Measurements from ENCODE around the gene SH2D2A.
"Not testable (repeated sequence)": the region's sequence is repeated elsewhere in the genome, so short reads cannot be mapped to it uniquely, and the experiment has no call there.

The SH2D2A gene

DNA sequence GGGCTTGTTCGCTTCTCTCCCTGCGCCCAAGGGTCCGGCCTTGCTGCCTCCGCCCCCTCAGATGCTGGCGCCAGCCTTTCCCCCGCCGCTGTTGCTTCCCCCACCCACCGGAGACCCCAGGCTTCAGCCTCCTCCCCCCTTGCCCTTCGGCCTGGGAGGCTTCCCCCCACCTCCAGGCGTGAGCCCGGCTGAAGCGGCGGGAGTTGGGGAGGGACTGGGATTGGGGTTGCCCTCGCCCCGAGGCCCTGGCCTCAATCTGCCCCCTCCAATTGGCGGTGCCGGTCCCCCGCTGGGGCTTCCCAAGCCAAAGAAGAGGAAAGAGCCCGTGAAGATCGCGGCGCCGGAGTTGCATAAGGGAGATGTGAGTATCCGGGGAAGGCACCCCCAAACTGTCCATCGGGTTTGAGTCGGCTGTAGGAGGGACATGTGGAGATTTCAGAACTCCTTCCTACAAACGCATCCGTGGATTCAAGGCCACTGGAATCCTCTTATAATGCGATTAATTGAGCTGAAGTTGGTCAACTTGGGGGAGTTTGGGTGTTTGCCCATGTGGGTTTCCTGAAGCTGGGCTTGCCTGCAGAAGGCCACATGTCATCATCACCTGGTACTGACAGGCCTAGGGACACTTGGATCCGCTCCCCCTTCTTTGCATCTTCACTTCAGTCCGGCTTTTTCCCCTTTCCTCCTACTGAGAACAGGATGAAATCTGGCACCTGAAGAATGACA lies 48.6 kb downstream of the SH2D2A start:
- FAIRE-seq = no peak

- FAIRE-seq = peak; percentile 98
These were observed 49.4 kb downstream of the SH2D2A start, which contains the start of gene PRCC for GRCh38 chr1:156767101-156767878. Gene PRCC, plus strand, starts transcription at chr1:156767535. Its CDS starts 237 bp downstream, at chr1:156767772.

DNA sequence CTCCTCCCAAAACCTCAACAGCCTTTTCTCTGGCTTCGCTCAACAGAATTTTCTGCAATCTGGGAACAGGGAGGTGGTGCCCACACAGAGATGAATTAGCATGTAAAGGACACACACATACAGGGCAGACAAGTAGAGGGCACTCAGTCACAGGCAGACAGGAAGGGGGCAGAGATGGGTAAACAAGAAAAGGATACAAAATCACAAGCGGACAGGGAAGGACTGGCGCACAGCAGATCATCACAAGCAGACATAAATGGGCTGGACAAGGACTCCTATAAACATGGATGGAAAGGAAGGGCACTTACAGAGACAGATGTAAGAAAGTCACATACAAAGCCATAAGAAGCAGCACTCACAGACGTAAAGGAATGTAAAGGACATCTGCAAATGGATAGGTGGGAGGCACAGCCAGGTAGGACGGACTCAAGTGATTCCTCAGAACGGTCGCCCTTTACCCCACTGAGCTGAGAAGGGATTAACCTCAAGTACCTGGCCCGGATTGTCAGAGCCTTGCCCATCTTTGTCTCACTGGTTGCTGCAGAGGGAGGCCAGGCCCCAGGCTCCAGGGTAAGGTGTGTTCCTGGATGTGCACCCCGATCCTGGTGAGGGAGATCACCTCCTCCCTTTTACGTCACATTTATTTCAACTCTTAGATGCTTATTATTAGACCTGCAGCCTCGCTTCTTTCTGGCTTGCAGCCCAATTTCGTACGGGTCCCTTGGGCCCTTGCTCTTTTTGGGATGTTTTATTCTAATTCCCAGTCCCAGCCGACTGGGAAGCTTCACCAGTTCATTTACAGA lies 50.1 kb downstream of the SH2D2A start:
- no peak for FAIRE-seq

- no peak for FAIRE-seq
These were observed 51.0 kb downstream of the SH2D2A start for GRCh38 chr1:156765666-156766065.

DNA sequence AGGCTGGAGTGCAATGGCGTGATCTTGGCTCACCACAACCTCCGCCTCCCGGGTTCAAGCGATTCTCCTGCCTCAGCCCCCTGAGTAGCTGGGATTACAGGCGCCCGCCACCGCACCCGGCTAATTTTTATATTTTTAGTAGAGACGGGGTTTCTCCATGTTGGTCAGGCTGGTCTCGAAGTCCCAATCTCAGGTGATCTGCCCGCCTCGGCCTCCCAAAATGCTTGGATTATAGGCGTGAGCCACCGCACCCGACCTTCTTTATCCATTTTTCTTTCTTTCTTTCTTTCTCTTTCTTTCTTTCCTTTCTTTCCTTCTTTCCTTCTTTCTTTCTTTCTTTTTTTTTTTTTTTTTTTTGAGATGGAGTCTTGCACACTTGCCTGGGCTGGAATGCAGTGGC lies 51.5 kb downstream of the SH2D2A start:
- FAIRE-seq = not testable (repeated sequence)

GRCh38 chr1:156760796-156761104 lies 55.9 kb downstream of the SH2D2A start:
- no peak for FAIRE-seq

- no peak for FAIRE-seq
These were observed 56.4 kb downstream of the SH2D2A start for GRCh38 chr1:156760092-156760795.

DNA sequence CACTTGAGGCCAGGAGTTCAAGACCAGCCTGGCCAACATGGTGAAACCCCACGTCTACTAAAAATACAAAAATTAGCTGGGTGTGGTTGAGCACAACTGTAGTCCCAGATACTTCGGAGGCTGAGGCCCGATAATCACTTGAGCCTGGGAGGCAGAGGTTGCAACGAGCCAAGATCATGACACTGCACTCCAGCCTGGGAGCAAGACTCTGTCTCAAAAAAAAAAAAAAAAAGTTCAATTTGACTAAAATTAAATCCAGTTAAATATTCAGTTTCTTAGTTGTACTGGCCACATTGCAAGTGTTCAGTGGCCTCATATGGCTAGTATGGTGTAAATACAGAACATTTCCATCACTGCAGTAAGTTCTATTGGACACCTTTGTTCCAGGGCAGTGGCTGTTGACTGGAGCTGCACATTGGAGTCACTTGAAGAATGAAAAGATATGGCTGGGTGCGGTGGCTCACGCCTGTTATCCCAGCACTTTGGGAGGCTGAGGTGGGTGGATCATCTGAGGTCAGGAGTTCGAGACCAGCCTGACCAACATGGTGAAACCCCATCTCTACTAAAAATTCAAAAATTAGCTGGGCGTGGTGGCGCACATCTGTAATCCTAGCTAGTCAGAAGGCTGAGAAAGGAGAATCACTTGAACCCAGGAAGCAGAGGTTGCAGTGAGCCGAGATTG lies 58.9 kb downstream of the SH2D2A start:
- not testable (repeated sequence) for FAIRE-seq

DNA sequence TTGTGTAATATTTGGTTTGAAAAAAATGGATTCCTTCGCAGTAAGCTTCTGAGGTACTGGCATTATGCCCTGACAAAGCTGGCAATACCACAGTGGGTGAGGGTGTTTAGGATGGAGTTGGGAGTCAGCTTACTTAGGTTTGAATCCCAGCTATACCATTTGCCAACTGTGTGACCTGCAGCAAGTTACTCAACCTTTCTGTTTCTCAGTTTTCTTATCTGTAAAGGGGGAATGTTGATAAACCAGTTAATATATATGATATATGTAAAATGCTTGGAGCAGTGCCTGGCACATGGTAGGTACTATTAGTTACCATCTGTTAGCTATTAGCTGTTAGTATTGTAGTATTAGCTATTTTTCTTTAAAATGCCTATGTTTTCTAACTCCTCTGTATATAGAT lies 60.3 kb downstream of the SH2D2A start:
- FAIRE-seq = no peak

Data from A204.1 (cell line).